ENCODE results near the gene CYRIA.

- TF ChIP-seq POLR2A (IDR thresholded peaks at IDR 0.05; ENCODE audit: low read depth, low read length), result no peak
- no peak for TF ChIP-seq FOS (IDR thresholded peaks at IDR 0.05; ENCODE audit: borderline replicate concordance, insufficient read depth, low read length)
- TF ChIP-seq CTCF (IDR thresholded peaks at IDR 0.05; ENCODE audit: extremely low read depth in 1 of 2, insufficient read depth in 1 of 2, low read depth in 1 of 2, low read length in 2 of 2), result no peak
- TF ChIP-seq EZH2 (IDR thresholded peaks at IDR 0.05; ENCODE audit: borderline replicate concordance, low read depth, low read length, severe bottlenecking), result no peak
- TF ChIP-seq POLR2AphosphoS5 (IDR thresholded peaks at IDR 0.05; ENCODE audit: insufficient read depth, low read depth, low read length), result no peak
- TF ChIP-seq JUN (IDR thresholded peaks at IDR 0.05; ENCODE audit: borderline replicate concordance, insufficient read depth, insufficient read length, low read depth), result no peak
- no peak for TF ChIP-seq MAX (IDR thresholded peaks at IDR 0.05; ENCODE audit: insufficient read depth, insufficient read length)
Observed at GRCh38 chr2:16619576-16620245, 45.9 kb downstream of the CYRIA start.
